HEK293T (cell line): ENCODE measurements around the gene ATP13A2.

Experiments
- BHLHE40 ChIP-seq: fragments of 450-650 bp; IDR thresholded peaks from 2 replicates; pipeline ENCODE4 v1.6.1; 2016; ENCODE audit warnings: mild to moderate bottlenecking, moderate library complexity, borderline replicate concordance
- ELF4 ChIP-seq: fragments of 450-650 bp; IDR thresholded peaks from 2 replicates; pipeline ENCODE4 v1.6.1; 2017; ENCODE audit warnings: antibody characterized with exemption
- FOXK2 ChIP-seq: fragments of 450-650 bp; IDR thresholded peaks from 2 replicates; pipeline ENCODE4 v1.6.1; 2016; ENCODE audit warnings: mild to moderate bottlenecking
- HDGF ChIP-seq: fragments of 450-650 bp; IDR thresholded peaks from 2 replicates; pipeline ENCODE4 v1.6.1; 2017; ENCODE audit warnings: antibody characterized with exemption, borderline replicate concordance
- LEF1 ChIP-seq: fragments of 450-650 bp; IDR thresholded peaks from 2 replicates; pipeline ENCODE4 v1.6.1; 2017; ENCODE audit warnings: mild to moderate bottlenecking, borderline replicate concordance
- NFRKB ChIP-seq: fragments of 450-650 bp; IDR thresholded peaks from 2 replicates; pipeline ENCODE4 v1.6.1; 2016; ENCODE audit warnings: mild to moderate bottlenecking, moderate library complexity
- SP1 ChIP-seq: fragments of 450-650 bp; IDR thresholded peaks from 2 replicates; pipeline ENCODE4 v1.6.1; 2017
- SUZ12 ChIP-seq: fragments of 450-650 bp; IDR thresholded peaks from 2 replicates; pipeline ENCODE4 v1.6.1; 2016; ENCODE audit warnings: mild to moderate bottlenecking
- ZNF384 ChIP-seq: fragments of 450-650 bp; IDR thresholded peaks from 2 replicates; pipeline ENCODE4 v1.6.1; 2016

DNA sequence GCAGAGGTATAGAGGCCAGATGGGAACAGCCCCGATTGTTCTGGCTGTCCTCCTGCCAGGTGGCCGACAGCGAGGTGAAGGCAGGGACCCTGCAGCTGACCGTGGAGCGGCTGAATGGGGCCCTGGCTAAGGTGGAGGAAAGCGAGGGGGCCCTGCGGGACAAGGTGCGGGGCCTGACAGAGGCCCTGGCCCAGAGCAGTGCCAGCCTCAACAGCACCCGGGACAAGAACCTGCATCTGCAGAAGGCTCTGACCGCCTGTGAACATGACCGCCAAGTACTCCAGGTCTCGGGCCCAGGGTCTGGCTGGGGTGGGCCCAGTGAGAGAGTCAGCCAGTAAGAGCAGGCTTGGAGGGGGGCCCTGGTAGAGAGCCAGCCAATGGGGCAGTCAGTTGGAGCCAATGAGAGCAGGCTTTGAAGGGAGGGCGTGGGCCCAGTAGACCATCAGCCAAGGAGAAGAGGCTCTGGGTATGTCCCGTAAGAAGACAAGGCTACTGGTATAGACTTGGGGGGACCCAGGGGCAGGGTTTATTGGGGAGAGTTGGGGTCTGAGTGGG, 42.6 kb downstream of the ATP13A2 start:
- TF ChIP-seq FOXK2 (no peak), ZNF384 (no peak), HDGF (no peak), SP1 (no peak), BHLHE40 (no peak), NFRKB (no peak), LEF1 (no peak), SUZ12 (no peak), ELF4 (no peak)
